Liver (tissue), 3 donors: ENCODE measurements around the gene THOC7.

Source experiments
- CTCF ChIP-seq: fragments of 150-350 bp; IDR thresholded peaks from 2 replicates; pipeline ENCODE4 v1.5.1; 2017; ENCODE audit warnings: improper control_type of control experiment, low read depth, low read length; ENCODE audit not compliant: missing input control
- FOXA1 ChIP-seq: IDR thresholded peaks from 2 replicates; pipeline ENCODE4 v1.6.1; 2016; ENCODE audit warnings: antibody characterized with exemption
- FOXA2 ChIP-seq: IDR thresholded peaks from 2 replicates; pipeline ENCODE4 v1.6.1; 2016; ENCODE audit warnings: antibody characterized with exemption
- GABPA ChIP-seq, 2 donors: IDR thresholded peaks in 1 of 2; conservative IDR thresholded peaks in 1 of 2; 2 replicates each; pipeline ENCODE4 v1.6.1; 2016; ENCODE audit warnings: antibody characterized with exemption in 2 of 2, mild to moderate bottlenecking in 1 of 2, moderate library complexity in 1 of 2
- MAX ChIP-seq: IDR thresholded peaks from 2 replicates; pipeline ENCODE4 v1.6.1; 2016; ENCODE audit warnings: antibody characterized with exemption
- RAD21 ChIP-seq, 2 donors: IDR thresholded peaks; 2 replicates each; pipeline ENCODE4 v1.6.1; 2016; ENCODE audit warnings: antibody characterized with exemption in 2 of 2, mild to moderate bottlenecking in 2 of 2
- REST ChIP-seq: IDR thresholded peaks from 2 replicates; pipeline ENCODE4 v1.6.1; 2016; ENCODE audit warnings: antibody characterized with exemption, mild to moderate bottlenecking
- RXRA ChIP-seq, 2 donors: IDR thresholded peaks; 2 replicates each; pipeline ENCODE4 v1.6.1; 2017 to 2018; ENCODE audit warnings: antibody characterized with exemption in 2 of 2, mild to moderate bottlenecking in 1 of 2
- SP1 ChIP-seq: IDR thresholded peaks from 2 replicates; pipeline ENCODE4 v1.6.1; 2018; ENCODE audit warnings: antibody characterized with exemption, mild to moderate bottlenecking
- TAF1 ChIP-seq: conservative IDR thresholded peaks from 2 replicates; pipeline ENCODE4 v1.6.1; 2016; ENCODE audit warnings: antibody characterized with exemption, mild to moderate bottlenecking
- YY1 ChIP-seq: IDR thresholded peaks from 2 replicates; pipeline ENCODE4 v1.6.1; 2016; ENCODE audit warnings: antibody characterized with exemption, mild to moderate bottlenecking
- donor health status: healthy.
- donor health status: healthy.

- TF ChIP-seq TAF1: no peak
- TF ChIP-seq CTCF: no peak
- no peak for TF ChIP-seq FOXA1
- no peak for TF ChIP-seq SP1
- no peak for TF ChIP-seq RAD21 (IDR thresholded peaks at IDR 0.05)
- TF ChIP-seq FOXA2: no peak
- TF ChIP-seq YY1: no peak
- TF ChIP-seq REST: no peak
- TF ChIP-seq RXRA (IDR thresholded peaks at IDR 0.05): no peak
- TF ChIP-seq MAX: no peak
- TF ChIP-seq GABPA (IDR thresholded peaks at IDR 0.05 in 1 of 2, conservative IDR thresholded peaks at IDR 0.05 in 1 of 2): no peak
These were observed 39.3 kb downstream of the THOC7 start for GRCh38 chr3:63824309-63824708.
